HepG2 (cell line): Measurements from ENCODE around the gene TNFSF10. TPM values are rescaled to one million over a fixed set of nuclear protein-coding genes. Genes with fewer than 3 reads are reported as not detected.

Experiments used
- CBFB ChIP-seq: sonication (generic); formaldehyde crosslinking; IDR thresholded peaks from 2 replicates; pipeline ENCODE4 v1.4.0; 2020; ENCODE audit warnings: missing genetic modification reagents
- DMAP1 ChIP-seq: IDR thresholded peaks from 2 replicates; pipeline ENCODE4 v1.6.1; 2016
- FOXP1 ChIP-seq, 2 experiments: fragments of 450-650 bp in 1 of 2; IDR thresholded peaks; 2 replicates each; pipeline ENCODE4 v1.6.1; 2017 to 2018; ENCODE audit warnings: antibody characterized with exemption in 1 of 2
- HOXA5 ChIP-seq: sonication (generic); formaldehyde crosslinking; IDR thresholded peaks from 2 replicates; pipeline ENCODE4 v1.4.0; 2020; ENCODE audit warnings: missing genetic modification reagents
- MAFK ChIP-seq, 2 experiments: IDR thresholded peaks in 1 of 2; conservative IDR thresholded peaks in 1 of 2; 2 replicates each; pipeline ENCODE4 v1.6.1; 2011; ENCODE audit warnings: improper control_type of control experiment in 2 of 2, low read length in 2 of 2
- SKI ChIP-seq: fragments of 450-650 bp; IDR thresholded peaks from one replicate; pipeline ENCODE4 v1.6.1; 2018; ENCODE audit warnings: mild to moderate bottlenecking; ENCODE audit not compliant: partially characterized antibody
- ZNF138 ChIP-seq: sonication (generic); formaldehyde crosslinking; IDR thresholded peaks from 2 replicates; pipeline ENCODE4 v1.5.0; 2020; ENCODE audit warnings: mild to moderate bottlenecking, low read depth, missing genetic modification reagents
- ZNF256 ChIP-seq: sonication (generic); formaldehyde crosslinking; conservative IDR thresholded peaks from 2 replicates; pipeline ENCODE4 v1.4.0; 2020; ENCODE audit warnings: missing genetic modification reagents
- ZNF451 ChIP-seq: sonication (generic); formaldehyde crosslinking; IDR thresholded peaks from 2 replicates; pipeline ENCODE4 v1.5.0; 2020; ENCODE audit warnings: mild to moderate bottlenecking, missing genetic modification reagents
- ZNF572 ChIP-seq: sonication (generic); formaldehyde crosslinking; IDR thresholded peaks from 2 replicates; pipeline ENCODE4 v1.5.1; 2020; ENCODE audit warnings: mild to moderate bottlenecking, missing genetic modification reagents
- polyA plus RNA-seq, 8 experiments: library from polyadenylated mRNA; depleted of rRNA in 3 of 8; stranded (reverse) in 7 of 8; unstranded in 1 of 8; fragments of >200 nt; fragmentation: Illumina TruSeq in 4 of 8; extraction: Trizol in 4 of 8; gene quantifications; 2 replicates each; pipeline versions ENCODE4 v1.2.1 to v1.2.3, GENCODE V29; 2011 to 2016; ENCODE audit warnings: low read depth in 4 of 8, missing spikeins in 1 of 8, mixed read lengths in 1 of 8; ENCODE audit not compliant: insufficient read depth in 1 of 8
- total RNA-seq, 5 experiments: library from RNA; depleted of rRNA; stranded (reverse); fragments of >200 nt; fragmentation: Illumina TruSeq; extraction: Trizol; gene quantifications; 2 replicates each; pipeline ENCODE4 v1.2.3, GENCODE V29; 2016; ENCODE audit warnings: low read depth in 1 of 5
- TF ChIP-seq, protein P1 (sequence below): sonication (generic); formaldehyde crosslinking; conservative IDR thresholded peaks from 2 replicates; pipeline ENCODE4 v1.5.0; 2020; ENCODE audit warnings: missing genetic modification reagents
- TF ChIP-seq, protein P2 (sequence below): sonication (generic); formaldehyde crosslinking; IDR thresholded peaks from 2 replicates; pipeline ENCODE4 v1.4.0; 2020; ENCODE audit warnings: missing genetic modification reagents, borderline replicate concordance
- TF ChIP-seq, protein P3 (sequence below): sonication (generic); formaldehyde crosslinking; IDR thresholded peaks from 2 replicates; pipeline ENCODE4 v1.4.0; 2020; ENCODE audit warnings: missing genetic modification reagents
- TF ChIP-seq, protein P4 (sequence below): sonication (generic); formaldehyde crosslinking; IDR thresholded peaks from 2 replicates; pipeline ENCODE4 v1.5.0; 2020; ENCODE audit warnings: missing genetic modification reagents

TNFSF10 gene
- total and polyA plus RNA-seq, 2 of the 13 experiments (the other 11 are each of a cell fraction or from before 2014, with no cell fraction given), result 8.4 to 9.9 TPM

DNA sequence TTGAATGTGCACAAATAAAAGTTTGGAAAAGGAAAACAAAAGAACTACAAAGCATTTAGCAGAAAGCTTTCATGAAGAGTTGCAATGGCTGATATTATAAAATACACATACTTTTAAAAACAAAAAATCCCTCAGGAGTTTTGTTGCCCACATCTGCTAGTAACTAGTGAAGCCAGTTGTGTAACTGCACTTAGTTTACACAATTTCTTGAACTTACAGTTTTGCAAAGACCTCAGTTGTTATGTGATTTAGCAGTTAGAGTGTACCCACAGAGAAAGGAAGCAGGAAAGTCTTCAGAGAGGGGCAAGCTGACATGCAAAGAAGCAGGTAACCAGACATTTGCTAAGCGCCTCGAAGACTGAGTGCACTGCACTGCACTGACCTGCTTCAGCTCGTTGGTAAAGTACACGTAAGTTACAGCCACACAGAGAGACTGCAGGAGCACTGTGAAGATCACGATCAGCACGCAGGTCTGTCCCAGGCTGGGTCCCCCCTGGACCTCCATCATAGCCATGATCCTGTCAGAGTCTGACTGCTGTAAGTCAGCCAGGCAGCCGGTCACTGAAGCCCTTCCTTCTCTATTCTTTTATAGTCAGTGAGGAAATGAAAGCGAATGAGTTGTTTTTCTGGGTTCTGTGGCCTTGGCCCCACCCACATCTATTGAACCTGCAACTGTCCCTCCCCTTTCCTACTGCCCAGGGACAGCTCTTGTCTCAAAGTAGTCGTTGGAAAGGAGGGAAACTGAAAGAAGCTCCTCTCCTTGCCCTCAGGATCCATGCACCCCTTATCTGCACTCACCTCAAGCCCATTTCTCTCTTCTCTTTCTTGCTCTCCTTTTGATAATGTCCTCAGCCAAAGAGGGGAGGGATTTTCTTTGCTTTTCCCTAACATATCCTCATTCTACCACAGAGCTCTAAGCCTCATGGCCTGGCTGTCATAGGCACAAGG is at the start of gene TNFSF10 (continued):
- TF ChIP-seq CBFB (CRISPR knock-in tag), result no peak
- no peak for TF ChIP-seq ZNF572 (CRISPR knock-in tag)
- TF ChIP-seq FOXP1 (IDR thresholded peaks at IDR 0.05), result no peak
- TF ChIP-seq FOXP1 (CRISPR knock-in tag; IDR thresholded peaks at IDR 0.05), result no peak; the same call in 1 of the 2 replicates
- TF ChIP-seq ZNF256 (CRISPR knock-in tag), result no peak
- TF ChIP-seq, protein P1, sequence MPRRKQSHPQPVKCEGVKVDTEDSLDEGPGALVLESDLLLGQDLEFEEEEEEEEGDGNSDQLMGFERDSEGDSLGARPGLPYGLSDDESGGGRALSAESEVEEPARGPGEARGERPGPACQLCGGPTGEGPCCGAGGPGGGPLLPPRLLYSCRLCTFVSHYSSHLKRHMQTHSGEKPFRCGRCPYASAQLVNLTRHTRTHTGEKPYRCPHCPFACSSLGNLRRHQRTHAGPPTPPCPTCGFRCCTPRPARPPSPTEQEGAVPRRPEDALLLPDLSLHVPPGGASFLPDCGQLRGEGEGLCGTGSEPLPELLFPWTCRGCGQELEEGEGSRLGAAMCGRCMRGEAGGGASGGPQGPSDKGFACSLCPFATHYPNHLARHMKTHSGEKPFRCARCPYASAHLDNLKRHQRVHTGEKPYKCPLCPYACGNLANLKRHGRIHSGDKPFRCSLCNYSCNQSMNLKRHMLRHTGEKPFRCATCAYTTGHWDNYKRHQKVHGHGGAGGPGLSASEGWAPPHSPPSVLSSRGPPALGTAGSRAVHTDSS (CRISPR knock-in tag), result no peak
- TF ChIP-seq, protein P2, sequence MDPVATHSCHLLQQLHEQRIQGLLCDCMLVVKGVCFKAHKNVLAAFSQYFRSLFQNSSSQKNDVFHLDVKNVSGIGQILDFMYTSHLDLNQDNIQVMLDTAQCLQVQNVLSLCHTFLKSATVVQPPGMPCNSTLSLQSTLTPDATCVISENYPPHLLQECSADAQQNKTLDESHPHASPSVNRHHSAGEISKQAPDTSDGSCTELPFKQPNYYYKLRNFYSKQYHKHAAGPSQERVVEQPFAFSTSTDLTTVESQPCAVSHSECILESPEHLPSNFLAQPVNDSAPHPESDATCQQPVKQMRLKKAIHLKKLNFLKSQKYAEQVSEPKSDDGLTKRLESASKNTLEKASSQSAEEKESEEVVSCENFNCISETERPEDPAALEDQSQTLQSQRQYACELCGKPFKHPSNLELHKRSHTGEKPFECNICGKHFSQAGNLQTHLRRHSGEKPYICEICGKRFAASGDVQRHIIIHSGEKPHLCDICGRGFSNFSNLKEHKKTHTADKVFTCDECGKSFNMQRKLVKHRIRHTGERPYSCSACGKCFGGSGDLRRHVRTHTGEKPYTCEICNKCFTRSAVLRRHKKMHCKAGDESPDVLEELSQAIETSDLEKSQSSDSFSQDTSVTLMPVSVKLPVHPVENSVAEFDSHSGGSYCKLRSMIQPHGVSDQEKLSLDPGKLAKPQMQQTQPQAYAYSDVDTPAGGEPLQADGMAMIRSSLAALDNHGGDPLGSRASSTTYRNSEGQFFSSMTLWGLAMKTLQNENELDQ (CRISPR knock-in tag), result no peak
- TF ChIP-seq SKI, result no peak
- TF ChIP-seq, protein P3, sequence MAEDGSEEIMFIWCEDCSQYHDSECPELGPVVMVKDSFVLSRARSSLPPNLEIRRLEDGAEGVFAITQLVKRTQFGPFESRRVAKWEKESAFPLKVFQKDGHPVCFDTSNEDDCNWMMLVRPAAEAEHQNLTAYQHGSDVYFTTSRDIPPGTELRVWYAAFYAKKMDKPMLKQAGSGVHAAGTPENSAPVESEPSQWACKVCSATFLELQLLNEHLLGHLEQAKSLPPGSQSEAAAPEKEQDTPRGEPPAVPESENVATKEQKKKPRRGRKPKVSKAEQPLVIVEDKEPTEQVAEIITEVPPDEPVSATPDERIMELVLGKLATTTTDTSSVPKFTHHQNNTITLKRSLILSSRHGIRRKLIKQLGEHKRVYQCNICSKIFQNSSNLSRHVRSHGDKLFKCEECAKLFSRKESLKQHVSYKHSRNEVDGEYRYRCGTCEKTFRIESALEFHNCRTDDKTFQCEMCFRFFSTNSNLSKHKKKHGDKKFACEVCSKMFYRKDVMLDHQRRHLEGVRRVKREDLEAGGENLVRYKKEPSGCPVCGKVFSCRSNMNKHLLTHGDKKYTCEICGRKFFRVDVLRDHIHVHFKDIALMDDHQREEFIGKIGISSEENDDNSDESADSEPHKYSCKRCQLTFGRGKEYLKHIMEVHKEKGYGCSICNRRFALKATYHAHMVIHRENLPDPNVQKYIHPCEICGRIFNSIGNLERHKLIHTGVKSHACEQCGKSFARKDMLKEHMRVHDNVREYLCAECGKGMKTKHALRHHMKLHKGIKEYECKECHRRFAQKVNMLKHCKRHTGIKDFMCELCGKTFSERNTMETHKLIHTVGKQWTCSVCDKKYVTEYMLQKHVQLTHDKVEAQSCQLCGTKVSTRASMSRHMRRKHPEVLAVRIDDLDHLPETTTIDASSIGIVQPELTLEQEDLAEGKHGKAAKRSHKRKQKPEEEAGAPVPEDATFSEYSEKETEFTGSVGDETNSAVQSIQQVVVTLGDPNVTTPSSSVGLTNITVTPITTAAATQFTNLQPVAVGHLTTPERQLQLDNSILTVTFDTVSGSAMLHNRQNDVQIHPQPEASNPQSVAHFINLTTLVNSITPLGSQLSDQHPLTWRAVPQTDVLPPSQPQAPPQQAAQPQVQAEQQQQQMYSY, result no peak
- TF ChIP-seq ZNF138 (CRISPR knock-in tag), result no peak
- TF ChIP-seq MAFK (conservative IDR thresholded peaks at IDR 0.05 in 1 of 2, IDR thresholded peaks at IDR 0.05 in 1 of 2; ENCODE audit: low read length in 2 of 2), result no peak
- TF ChIP-seq HOXA5 (CRISPR knock-in tag), result no peak
- no peak for TF ChIP-seq DMAP1
- no peak for TF ChIP-seq ZNF451 (CRISPR knock-in tag)
- TF ChIP-seq, protein P4, sequence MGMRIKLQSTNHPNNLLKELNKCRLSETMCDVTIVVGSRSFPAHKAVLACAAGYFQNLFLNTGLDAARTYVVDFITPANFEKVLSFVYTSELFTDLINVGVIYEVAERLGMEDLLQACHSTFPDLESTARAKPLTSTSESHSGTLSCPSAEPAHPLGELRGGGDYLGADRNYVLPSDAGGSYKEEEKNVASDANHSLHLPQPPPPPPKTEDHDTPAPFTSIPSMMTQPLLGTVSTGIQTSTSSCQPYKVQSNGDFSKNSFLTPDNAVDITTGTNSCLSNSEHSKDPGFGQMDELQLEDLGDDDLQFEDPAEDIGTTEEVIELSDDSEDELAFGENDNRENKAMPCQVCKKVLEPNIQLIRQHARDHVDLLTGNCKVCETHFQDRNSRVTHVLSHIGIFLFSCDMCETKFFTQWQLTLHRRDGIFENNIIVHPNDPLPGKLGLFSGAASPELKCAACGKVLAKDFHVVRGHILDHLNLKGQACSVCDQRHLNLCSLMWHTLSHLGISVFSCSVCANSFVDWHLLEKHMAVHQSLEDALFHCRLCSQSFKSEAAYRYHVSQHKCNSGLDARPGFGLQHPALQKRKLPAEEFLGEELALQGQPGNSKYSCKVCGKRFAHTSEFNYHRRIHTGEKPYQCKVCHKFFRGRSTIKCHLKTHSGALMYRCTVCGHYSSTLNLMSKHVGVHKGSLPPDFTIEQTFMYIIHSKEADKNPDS (CRISPR knock-in tag), result no peak
